HG03469 (cell line): ENCODE measurements around the gene B3GLCT.
"Not testable (repeated sequence)": the region's sequence is repeated elsewhere in the genome, so short reads cannot be mapped to it uniquely, and the experiment has no call there.

Source experiments
- ATAC-seq: cut with Tn5 transposase; IDR thresholded peaks from one replicate; pipeline ENCODE4 v1.9.1; 2021; ENCODE audit warnings: mild to moderate bottlenecking, moderate library complexity, moderate number of reproducible peaks; ENCODE audit not compliant: unreplicated experiment

Gene B3GLCT

GRCh38 chr13:31182987-31183386, 16.8 kb upstream of the B3GLCT start:
- no peak for ATAC-seq

GRCh38 chr13:31184451-31184850, 15.3 kb upstream of the B3GLCT start:
- no peak for ATAC-seq

GRCh38 chr13:31184981-31185645, 14.7 kb upstream of the B3GLCT start:
- ATAC-seq: no peak

GRCh38 chr13:31191748-31192147, 8.0 kb upstream of the B3GLCT start:
- no peak for ATAC-seq

- no peak for ATAC-seq
Observed at GRCh38 chr13:31192306-31192705, 7.5 kb upstream of the B3GLCT start.

GRCh38 chr13:31195616-31196015, 4.2 kb upstream of the B3GLCT start:
- no peak for ATAC-seq

GRCh38 chr13:31196992-31197391, 2.8 kb upstream of the B3GLCT start:
- no peak for ATAC-seq

- ATAC-seq: no peak
Observed at GRCh38 chr13:31198519-31198918, 1.3 kb upstream of the B3GLCT start.

- no peak for ATAC-seq
Observed at GRCh38 chr13:31199527-31199848, 287 bp upstream of the B3GLCT start.

GRCh38 chr13:31200637-31200971, 829 bp downstream of the B3GLCT start:
- ATAC-seq: peak; percentile 4

- no peak for ATAC-seq
Observed at GRCh38 chr13:31201341-31202031, 1.7 kb downstream of the B3GLCT start.

- no peak for ATAC-seq
Observed at GRCh38 chr13:31204592-31204991, 4.8 kb downstream of the B3GLCT start.

- no peak for ATAC-seq
Observed at GRCh38 chr13:31207661-31208552, 8.1 kb downstream of the B3GLCT start.

GRCh38 chr13:31208559-31209122, 8.9 kb downstream of the B3GLCT start:
- ATAC-seq: no peak

- ATAC-seq: no peak
Observed at GRCh38 chr13:31209172-31209840, 9.5 kb downstream of the B3GLCT start.

GRCh38 chr13:31209841-31210210, 10.1 kb downstream of the B3GLCT start:
- ATAC-seq: no peak

- ATAC-seq: no peak
Observed at GRCh38 chr13:31213651-31214289, 14.0 kb downstream of the B3GLCT start.

GRCh38 chr13:31214435-31214834, 14.7 kb downstream of the B3GLCT start:
- ATAC-seq: no peak

GRCh38 chr13:31216916-31217315, 17.1 kb downstream of the B3GLCT start:
- ATAC-seq: not testable (repeated sequence)

GRCh38 chr13:31219909-31220598, 20.3 kb downstream of the B3GLCT start:
- ATAC-seq: no peak
